OCI-LY7 (cell line): ENCODE measurements around the gene TNS1. TPM values are rescaled to one million over a fixed set of nuclear protein-coding genes. Genes with fewer than 3 reads are reported as not detected.

Source experiments
- BruUV-seq: library from RNA; stranded (reverse); fragments of 400-500 nt; replicated peaks from 2 replicates; lab custom pipeline; 2021; lab: Mats Ljungman, UMichigan
- CTCF ChIA-PET: fragments of 300-600 bp; sonication (Branson Sonifier 250); formaldehyde crosslinking; loops from one replicate; lab custom pipeline; 2022; ENCODE audit warnings: antibody characterized with exemption; ENCODE audit not compliant: unreplicated experiment; lab: Charles Lee
- POLR2A ChIA-PET: fragments of 300-600 bp; sonication (Branson Sonifier 250); formaldehyde crosslinking; loops from one replicate; lab custom pipeline; 2022; ENCODE audit warnings: antibody characterized with exemption; lab: Charles Lee
- DNase-seq: peaks from one replicate; pipeline ENCODE4 v3.0.0-alpha.2; 2015; ENCODE audit warnings: low spot score
- H2AFZ ChIP-seq: fragments of 200-600 bp; sonication (generic), shearing (Covaris generic); 2 replicates; pipeline ENCODE4 v1.6.1; 2014; ENCODE audit warnings: mild to moderate bottlenecking, antibody characterized with exemption, low read length, moderate library complexity
- H3K27ac ChIP-seq: fragments of 200-600 bp; sonication (generic); 2 replicates; pipeline ENCODE4 v1.5.1; 2014; ENCODE audit warnings: mixed run types, low read depth, mild to moderate bottlenecking, moderate library complexity, low read length, inconsistent platforms; ENCODE audit not compliant: poor library complexity, severe bottlenecking
- H3K36me3 ChIP-seq: fragments of 200-600 bp; sonication (generic); 2 replicates; pipeline ENCODE4 v1.6.1; 2014; ENCODE audit warnings: mild to moderate bottlenecking, antibody characterized with exemption, low read length, moderate library complexity, mixed read lengths; ENCODE audit not compliant: insufficient read depth
- H3K4me1 ChIP-seq: fragments of 200-600 bp; sonication (generic); 2 replicates; pipeline ENCODE4 v1.5.1; 2014; ENCODE audit warnings: mild to moderate bottlenecking, low read length; ENCODE audit not compliant: insufficient read depth, poor library complexity, severe bottlenecking
- H3K4me2 ChIP-seq: fragments of 200-600 bp; sonication (generic); 2 replicates; pipeline ENCODE4 v1.6.1; 2014; ENCODE audit warnings: mild to moderate bottlenecking, low read length
- H3K4me3 ChIP-seq: fragments of 200-600 bp; sonication (generic); 2 replicates; pipeline ENCODE4 v1.5.1; 2014; ENCODE audit warnings: mild to moderate bottlenecking, low read depth, low read length; ENCODE audit not compliant: poor library complexity, severe bottlenecking
- H3K79me2 ChIP-seq: fragments of 200-600 bp; sonication (generic); 2 replicates; pipeline ENCODE4 v1.6.1; 2016; ENCODE audit warnings: low read depth, mild to moderate bottlenecking, low read length, moderate library complexity, mixed read lengths; ENCODE audit not compliant: insufficient read depth
- H3K9me2 ChIP-seq: fragments of 200-600 bp; sonication (generic); 2 replicates; pipeline ENCODE4 v1.6.1; 2016; ENCODE audit warnings: mild to moderate bottlenecking, low read length, mixed read lengths; ENCODE audit not compliant: insufficient read depth
- H3K9me3 ChIP-seq: fragments of 200-600 bp; sonication (generic); 2 replicates; pipeline ENCODE4 v1.6.1; 2014; ENCODE audit warnings: mild to moderate bottlenecking, mixed run types, low read length, mixed read lengths
- H4K20me1 ChIP-seq: fragments of 200-600 bp; sonication (generic); 2 replicates; pipeline ENCODE4 v1.6.1; 2014; ENCODE audit warnings: mild to moderate bottlenecking, antibody characterized with exemption, low read length, moderate library complexity, mixed read lengths; ENCODE audit not compliant: insufficient read depth
- EZH2phosphoT487 ChIP-seq: fragments of 200-600 bp; sonication (generic); IDR thresholded peaks from 2 replicates; pipeline ENCODE4 v1.6.1; 2018; ENCODE audit warnings: low read depth, borderline replicate concordance, mild to moderate bottlenecking, mixed run types, antibody characterized with exemption, low read length, moderate library complexity, mixed read lengths
- intact Hi-C: fragments of 100-400 bp; cut with micrococcal nuclease; formaldehyde crosslinking; loops from one replicate; pipeline ENCODE4 v1.10.0; 2022; ENCODE audit not compliant: unreplicated experiment
- total RNA-seq, 2 experiments: library from RNA; depleted of rRNA in 1 of 2; stranded (reverse); fragments of >200 nt in 1 of 2; shearing (Covaris generic) in 1 of 2; gene quantifications; 2 replicates each; pipeline ENCODE4 v1.2.3, GENCODE V29; 2014 to 2022
- TF ChIP-seq, protein P1 (sequence below): fragments of 200-600 bp; sonication (generic); conservative IDR thresholded peaks from 2 replicates; pipeline ENCODE4 v1.5.1; 2014; ENCODE audit warnings: mild to moderate bottlenecking, antibody characterized with exemption, low read length, moderate library complexity, mixed read lengths

The TNS1 gene
- total RNA-seq, 2 experiments from 2014 or later: not detected

DNA sequence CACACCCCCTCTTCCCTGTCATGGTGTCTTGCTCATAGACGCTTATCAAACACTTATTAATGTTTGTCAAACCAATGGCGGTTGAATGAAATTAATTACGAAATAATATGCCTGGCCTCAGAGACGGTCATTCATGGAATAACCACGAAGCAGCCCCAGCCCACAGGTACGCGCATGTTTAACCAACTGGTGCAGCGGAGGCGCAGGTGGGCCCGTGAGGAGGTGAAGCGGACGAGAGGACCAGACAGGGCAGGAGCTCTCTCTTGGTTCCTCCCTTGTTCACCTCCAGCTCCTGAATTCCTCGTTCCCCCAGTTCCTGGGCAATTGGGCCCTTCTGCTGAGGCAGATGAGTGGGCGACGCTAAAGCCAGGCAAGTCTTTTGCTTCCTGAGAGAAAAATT, 169.8 kb downstream of the TNS1 start:
- no TSS peak for BruUV-seq
- no peaks in the 10 kb centered on the region for H3K9me2 ChIP-seq
- no peaks in the 10 kb centered on the region for H3K9me3 ChIP-seq
- no peaks in the 10 kb centered on the region for H3K4me1 ChIP-seq
- intact Hi-C loops: no loop called here
- H2AFZ ChIP-seq: no peak overlapping the region
- H4K20me1 ChIP-seq: no peaks in the 10 kb centered on the region
- H3K27ac ChIP-seq: no peak overlapping the region
- POLR2A ChIA-PET: no interaction called here
- no peaks in the 10 kb centered on the region for H3K79me2 ChIP-seq
- no peak overlapping the region for H3K4me2 ChIP-seq
- CTCF ChIA-PET: no interaction called here
- no peak for DNase-seq
- TF ChIP-seq, protein P1, sequence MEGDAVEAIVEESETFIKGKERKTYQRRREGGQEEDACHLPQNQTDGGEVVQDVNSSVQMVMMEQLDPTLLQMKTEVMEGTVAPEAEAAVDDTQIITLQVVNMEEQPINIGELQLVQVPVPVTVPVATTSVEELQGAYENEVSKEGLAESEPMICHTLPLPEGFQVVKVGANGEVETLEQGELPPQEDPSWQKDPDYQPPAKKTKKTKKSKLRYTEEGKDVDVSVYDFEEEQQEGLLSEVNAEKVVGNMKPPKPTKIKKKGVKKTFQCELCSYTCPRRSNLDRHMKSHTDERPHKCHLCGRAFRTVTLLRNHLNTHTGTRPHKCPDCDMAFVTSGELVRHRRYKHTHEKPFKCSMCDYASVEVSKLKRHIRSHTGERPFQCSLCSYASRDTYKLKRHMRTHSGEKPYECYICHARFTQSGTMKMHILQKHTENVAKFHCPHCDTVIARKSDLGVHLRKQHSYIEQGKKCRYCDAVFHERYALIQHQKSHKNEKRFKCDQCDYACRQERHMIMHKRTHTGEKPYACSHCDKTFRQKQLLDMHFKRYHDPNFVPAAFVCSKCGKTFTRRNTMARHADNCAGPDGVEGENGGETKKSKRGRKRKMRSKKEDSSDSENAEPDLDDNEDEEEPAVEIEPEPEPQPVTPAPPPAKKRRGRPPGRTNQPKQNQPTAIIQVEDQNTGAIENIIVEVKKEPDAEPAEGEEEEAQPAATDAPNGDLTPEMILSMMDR: no peak
- no peak for TF ChIP-seq EZH2phosphoT487
- no peaks in the 10 kb centered on the region for H3K36me3 ChIP-seq
- H3K4me3 ChIP-seq: no peak overlapping the region

DNA sequence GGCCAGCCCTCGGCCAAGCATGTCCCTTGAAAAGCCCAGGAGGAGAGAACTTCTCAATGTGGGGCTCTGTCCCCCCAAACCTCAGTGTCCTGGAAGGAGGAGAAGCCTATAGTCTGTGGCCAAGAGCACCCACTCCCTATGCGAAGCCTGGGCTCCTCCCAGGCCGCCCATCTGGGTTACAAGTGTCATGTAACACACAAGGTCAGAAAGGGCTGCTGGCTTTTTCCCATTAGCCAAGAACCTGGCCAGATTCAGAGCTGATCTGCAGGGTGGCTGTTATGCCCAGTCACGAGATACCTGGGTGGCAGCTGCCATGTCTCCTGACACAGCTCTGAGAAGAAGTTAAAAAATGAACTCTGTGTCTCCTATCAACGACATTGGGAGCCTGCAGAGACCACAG, 170.7 kb downstream of the TNS1 start:
- POLR2A ChIA-PET: no interaction called here
- H3K79me2 ChIP-seq: no peaks in the 10 kb centered on the region
- H3K9me3 ChIP-seq: no peaks in the 10 kb centered on the region
- no peaks in the 10 kb centered on the region for H3K4me1 ChIP-seq
- TF ChIP-seq, protein P1: no peak
- TF ChIP-seq EZH2phosphoT487: no peak
- H3K9me2 ChIP-seq: no peaks in the 10 kb centered on the region
- H3K4me2 ChIP-seq: no peak overlapping the region
- CTCF ChIA-PET: no interaction called here
- no peaks in the 10 kb centered on the region for H4K20me1 ChIP-seq
- DNase-seq: no peak
- intact Hi-C loops: no loop called here
- H2AFZ ChIP-seq: no peak overlapping the region
- no peak overlapping the region for H3K4me3 ChIP-seq
- no peak overlapping the region for H3K27ac ChIP-seq
- H3K36me3 ChIP-seq: no peaks in the 10 kb centered on the region
- no TSS peak for BruUV-seq

DNA sequence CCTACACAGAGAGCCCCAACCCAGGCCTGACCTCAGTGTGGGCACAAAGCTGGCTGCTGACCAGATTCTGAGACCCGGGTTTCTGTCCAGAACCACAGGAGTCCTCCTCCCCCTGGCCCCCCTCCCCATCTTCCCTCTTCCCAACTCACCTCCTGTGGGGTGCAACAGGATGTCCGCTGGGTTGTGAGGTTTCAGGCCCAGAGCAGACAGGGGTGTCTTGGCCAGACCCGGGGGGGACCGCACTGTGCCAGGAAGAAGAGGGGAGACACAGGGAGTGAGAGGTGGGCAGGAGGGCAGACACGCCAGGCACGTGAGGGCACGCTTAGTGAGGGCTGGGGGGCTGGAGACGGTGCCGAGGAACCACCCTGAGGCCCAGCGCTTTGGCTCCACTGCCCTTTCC, 171.5 kb downstream of the TNS1 start:
- Histone ChIP-seq H3K36me3 (no peaks in the 10 kb centered on the region), H2AFZ (no peak overlapping the region), H3K9me3 (no peaks in the 10 kb centered on the region), H3K4me1 (no peaks in the 10 kb centered on the region), H3K4me3 (no peak overlapping the region), H3K9me2 (no peaks in the 10 kb centered on the region), H3K27ac (no peak overlapping the region), H3K4me2 (no peak overlapping the region), H3K79me2 (no peaks in the 10 kb centered on the region), H4K20me1 (no peaks in the 10 kb centered on the region)
- TF ChIP-seq, protein P1: no peak
- no peak for TF ChIP-seq EZH2phosphoT487
- POLR2A ChIA-PET: no interaction called here
- intact Hi-C loops: no loop called here
- CTCF ChIA-PET: no interaction called here
- no peak for DNase-seq
- BruUV-seq: no TSS peak
